DMS53 (cell line): ENCODE measurements around the gene ANKRD31.
"Not testable (repeated sequence)": the region's sequence is repeated elsewhere in the genome, so short reads cannot be mapped to it uniquely, and the experiment has no call there.

ENCODE experiments used
- DNase-seq: peaks from one replicate; lab custom pipeline; 2025; lab: John Stamatoyannopoulos, UW

The ANKRD31 gene, protein sequence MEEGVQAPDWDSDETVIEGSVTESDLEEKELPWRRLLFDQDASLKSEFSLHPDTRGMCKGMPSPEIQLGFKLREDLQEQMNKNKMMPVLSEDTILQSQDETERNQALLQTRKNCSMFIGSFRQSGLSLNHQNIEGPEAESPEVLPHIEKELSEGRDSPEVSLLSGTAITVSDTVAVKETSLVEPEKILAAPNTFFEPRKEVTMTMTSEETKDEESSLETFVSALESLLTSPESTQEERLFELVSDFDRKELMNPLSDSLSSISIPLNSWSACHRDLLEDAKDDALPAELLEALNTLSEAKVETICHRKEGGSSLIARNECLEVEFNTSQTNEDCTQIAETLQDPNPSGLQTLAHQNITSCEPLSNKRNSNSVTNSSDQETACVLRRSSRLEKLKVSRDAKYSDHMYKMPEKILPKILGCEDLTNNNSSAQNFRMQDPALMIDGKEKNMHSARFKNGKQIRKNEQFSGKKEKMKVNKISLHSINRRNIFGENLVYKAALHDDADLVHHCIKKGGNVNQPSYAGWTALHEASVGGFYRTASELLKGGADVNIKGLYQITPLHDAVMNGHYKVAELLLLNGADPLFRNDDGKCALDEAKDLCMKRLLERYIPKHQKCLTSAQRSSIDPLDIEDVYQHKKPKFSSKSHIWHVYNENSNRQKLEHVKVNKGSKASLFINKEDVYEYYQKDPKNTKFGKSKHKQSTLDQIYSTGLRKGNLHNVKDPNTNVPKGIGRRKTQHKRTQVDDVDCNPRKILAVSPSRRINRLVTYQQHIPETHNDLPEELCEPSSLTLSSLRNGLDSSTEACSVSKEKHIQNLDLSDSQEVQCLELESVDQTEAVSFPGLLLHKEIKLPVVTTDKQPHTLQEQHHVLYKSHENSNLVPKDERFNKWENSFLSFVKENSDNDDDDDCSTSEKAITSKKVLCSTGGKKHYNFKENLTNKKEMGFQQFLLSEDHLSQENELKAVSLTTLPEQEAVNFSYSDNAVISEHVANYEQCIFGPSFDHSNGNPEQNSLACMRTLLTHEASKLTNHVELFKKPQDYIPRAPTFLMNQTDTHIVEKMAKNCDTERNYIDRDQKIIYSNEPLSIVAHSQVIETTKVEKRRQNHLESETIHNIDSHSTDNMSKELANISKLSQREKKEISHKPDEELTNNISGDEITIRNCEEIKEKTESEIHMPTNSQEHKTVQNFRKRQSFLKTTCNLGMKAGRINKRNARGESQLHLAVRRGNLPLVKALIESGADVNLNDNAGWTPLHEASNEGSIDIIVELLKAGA (N-terminal part only)

DNA sequence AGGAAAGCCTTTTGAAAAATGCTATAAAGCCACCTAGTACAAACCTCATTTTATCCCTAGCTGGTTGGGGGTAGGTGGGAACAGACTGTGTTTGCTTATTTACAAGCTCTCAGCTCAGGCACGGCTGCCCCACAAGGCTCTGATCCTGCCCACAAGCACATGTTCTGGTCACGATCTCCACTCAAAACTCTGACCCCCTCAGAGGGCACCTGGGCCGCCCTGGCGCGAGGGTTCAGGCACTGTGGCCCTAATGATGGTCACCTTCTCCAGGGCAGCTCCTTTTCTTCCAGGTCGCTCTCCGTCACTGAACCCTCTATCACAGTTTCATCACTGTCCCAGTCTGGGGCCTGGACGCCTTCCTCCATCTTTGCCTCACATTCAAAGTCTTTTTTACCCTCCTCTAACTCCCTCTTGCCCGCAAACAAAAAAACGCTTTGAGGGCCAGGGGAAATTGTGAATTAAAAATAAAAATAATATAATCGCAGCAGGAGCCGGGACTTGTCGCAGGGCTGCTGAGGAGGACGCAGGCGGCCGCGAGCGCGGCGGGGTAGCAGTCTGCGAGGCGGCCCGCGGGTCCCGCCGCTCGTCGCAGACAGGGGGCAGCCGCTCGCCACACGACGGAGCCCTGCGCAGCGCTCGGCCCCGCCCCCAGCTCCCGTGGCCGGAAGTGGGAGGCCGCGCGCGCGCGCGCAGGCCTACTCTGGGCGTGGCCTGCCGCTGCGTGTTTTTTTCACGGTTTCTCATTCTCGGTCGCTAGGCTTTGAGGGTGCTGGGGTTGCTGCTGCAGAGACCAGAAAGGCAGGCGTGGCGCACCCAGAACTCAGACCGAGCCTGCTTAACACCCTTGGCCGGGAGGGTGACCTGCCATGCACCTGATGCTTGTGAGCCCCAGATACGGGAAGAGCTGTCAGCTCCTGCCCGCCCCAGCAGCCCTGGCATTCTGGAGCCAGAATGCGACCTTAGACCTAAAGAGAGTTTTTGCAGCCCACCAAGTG is at the start of gene ANKRD31:
TSS of gene ANKRD31 (minus strand) at position 557 of the 995 bp plus-strand sequence. CDS start at position 365, 192 bp downstream.
- peak; percentile 94 for DNase-seq

DNA sequence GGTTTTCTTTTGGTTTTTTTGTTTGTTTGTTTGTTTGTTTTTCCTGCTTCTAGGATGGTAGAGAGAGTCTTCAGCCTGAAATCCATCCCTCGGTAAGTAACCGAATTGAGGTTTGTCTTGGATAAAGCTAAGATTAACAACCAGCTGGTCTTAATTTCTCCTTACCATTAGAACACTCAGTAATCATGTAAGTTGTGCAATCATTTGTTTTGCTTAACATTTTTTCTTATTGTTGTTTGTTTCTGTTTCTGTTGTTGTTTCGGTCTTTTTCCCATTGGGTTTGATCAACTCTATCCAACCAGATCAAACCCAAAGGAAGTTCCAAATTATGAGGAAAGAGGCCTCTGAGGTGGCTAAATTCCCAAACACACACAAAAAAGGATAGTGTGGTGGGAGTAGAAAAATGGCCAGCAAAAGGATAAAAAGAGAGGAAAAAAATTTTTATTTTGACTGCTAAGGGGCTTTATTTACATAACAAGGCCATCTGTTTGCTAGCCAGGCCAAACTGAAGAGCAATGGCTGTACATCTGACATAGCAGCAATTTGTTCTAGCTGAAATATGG is 49.6 kb upstream of the ANKRD31 start:
- no peak for DNase-seq

DNA sequence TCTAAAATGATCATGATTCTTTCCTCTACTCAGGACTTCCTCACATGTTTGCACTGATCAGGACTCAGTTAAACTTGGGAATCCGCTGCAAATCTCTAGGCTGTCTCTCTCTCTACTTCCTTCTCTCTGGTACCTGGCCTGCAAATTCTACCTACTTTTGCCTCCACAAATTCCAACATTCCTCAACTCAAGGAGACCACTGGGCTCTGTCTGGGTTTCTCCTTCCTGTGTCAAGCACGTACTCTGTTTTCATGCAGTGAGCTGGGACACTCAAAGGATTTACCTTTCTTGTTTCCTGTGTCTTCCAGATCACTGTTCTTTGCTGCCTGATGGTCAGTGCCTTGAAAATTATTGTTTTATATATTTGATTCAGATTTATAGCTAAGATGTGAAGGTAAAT is 45.9 kb upstream of the ANKRD31 start:
- DNase-seq = no peak

DNA sequence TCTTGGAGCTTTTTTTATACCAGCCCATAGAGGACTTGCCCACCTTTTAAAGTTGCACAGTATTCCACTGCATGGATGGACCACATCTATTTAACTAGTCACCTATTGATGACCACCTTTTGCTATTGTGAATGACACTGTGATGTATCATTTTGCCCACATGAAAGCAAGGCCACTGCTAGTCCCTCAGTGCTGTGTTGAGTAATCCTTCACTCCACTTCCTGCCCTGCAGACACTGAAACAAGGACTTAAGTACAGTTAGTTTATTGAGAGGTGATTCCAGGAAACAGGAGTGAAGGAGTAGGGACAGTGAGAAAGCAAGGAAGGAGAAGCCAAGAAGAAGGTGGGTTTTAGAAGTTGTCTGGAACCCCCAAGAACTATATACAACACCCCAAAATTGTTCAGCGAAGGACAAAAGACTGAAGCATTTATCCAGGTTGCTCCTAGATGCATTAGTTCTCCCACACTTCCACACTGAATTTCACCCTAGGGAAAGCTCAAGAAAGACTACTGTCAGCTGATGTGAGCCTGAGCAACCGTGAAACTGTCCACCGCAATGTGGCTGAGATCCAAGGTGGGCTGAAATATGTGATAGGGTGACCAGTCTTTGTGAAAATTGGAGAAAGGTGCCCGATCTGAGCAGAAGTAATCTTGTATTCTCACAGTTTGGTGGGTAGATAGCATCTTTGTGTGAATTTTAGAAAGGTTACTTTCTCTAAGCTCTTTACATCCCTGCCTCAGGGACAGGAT is 45.2 kb upstream of the ANKRD31 start:
- no peak for DNase-seq

DNA sequence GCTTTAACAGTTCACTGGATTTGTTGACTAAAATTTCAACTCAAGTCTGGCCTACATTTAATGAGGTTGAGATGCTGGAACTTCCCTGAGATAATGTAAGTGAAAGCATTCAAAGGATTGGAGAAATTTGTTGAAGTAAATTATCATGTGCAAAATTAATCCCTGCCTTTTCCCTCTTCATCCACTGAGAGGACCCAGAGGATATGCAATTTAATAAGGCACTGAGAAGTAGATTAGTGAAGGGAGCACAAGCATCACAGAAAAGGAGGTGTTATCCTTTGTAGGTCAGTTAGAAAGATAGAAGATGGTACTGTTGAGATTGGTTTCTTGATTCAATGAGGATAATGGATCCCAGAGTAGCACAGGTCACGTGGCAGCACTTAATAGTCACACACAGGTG is 42.6 kb upstream of the ANKRD31 start:
- DNase-seq = no peak

DNA sequence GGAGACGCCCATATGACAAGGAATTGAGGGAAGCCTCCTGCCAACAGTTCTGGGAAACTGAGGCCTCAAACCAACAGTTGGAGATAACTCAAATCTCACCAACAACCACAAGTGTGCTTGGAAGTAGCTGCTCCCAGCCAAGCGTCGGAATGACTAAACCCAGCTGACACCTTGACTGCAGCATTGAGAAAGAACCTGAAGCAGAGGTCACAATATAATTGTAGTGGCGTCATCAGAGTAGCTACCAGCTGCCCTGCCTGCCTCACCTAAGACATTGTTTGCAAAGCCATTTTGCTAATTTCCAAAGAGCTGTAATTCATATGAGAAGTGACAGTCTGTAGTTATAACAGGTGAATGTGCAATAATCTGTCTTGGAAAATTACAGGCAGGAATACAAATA is 40.8 kb upstream of the ANKRD31 start:
- peak; percentile 37 for DNase-seq

DNA sequence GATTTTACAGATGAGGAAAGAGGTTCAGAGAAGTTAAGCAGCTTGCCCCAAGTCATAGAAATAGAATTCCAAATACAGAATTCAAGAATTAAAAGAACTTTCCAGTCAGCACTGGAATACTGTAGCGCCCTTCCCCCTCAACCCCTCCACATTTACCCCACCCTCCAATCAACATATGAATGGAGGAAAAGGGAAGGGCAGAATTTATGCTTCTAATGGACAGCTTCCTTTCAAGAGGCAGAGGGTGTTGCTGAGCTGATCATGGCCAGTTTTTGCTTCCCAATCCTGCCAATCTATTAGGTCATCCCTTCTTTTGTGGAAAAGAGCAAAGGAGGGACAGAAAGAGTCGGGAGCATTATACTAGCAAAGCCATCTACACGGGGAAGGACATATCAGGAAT is 39.1 kb upstream of the ANKRD31 start:
- DNase-seq = no peak

DNA sequence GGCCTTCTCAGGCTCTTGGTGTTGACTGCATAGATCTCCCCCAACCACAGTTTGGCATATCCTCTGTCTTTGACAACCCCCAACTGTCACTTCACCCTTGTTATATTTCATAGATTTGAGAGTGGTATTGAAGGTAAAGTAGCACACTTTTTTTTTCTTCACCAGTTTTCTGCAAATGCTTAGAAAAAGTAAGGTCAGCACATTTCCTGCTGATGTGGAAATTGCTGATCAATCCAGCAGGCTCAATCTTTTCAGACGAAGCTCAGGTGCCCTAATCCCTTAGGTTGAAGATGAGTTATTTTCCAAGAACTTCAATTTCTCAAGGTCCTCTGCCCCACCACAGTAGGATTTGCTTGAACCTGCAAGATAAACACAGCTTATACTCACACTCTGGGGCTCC is 38.5 kb upstream of the ANKRD31 start:
- no peak for DNase-seq

DNA sequence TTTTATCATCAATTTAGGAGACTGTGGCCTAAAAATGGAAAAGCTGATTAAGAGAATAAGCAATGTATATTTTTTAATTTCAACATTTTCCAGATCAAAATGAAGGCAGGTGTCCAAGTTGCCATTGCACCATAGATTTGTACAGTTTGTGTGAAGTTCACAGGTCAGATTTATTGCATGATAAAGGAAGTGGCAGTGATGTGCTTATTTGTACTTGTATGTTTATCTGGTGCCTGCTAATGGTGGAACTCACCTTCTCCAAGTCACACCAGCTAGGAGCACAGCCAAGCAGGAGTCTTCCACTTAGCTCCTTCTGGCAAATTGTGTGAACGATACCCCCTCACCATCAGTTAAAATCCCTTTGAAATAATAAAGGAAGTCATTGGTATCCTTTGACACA is 37.8 kb upstream of the ANKRD31 start:
- no peak for DNase-seq

DNA sequence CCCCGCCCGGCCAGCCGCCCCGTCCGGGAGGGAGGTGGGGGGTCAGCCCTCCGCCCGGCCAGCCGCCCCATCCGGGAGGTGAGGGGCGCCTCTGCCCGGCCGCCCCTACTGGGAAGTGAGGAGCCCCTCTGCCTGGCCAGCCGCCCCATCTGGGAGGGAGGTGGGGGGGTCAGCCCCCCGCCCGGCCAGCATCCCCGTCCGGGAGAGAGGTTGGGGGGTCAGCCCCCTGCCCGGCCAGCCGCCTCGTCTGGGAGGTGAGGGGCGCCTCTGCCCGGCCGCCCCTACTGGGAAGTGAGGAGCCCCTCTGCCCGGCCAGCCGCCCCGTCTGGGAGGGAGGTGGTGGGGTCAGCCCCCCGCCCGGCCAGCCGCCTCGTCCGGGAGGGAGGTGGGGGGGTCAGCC is 33.9 kb upstream of the ANKRD31 start:
- DNase-seq = not testable (repeated sequence)

DNA sequence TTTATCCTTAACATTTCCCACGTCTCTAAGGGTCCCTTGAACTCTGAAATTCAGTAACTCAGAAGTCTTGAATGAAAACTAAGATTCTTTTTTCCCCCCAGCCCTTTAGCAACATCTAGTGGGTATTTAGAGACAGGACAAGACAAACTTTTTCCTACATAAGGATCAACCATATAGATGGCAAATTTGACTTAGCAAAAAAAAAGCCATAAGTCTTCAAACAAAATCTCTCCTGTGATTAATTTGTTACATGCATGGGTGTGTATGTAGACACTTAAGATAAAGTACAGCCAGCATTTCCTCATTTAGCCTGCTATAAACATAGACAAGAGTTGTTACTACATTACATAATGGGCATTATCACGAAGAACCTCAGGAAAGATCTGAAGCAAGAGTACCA is 29.1 kb upstream of the ANKRD31 start:
- DNase-seq = peak; percentile 64

DNA sequence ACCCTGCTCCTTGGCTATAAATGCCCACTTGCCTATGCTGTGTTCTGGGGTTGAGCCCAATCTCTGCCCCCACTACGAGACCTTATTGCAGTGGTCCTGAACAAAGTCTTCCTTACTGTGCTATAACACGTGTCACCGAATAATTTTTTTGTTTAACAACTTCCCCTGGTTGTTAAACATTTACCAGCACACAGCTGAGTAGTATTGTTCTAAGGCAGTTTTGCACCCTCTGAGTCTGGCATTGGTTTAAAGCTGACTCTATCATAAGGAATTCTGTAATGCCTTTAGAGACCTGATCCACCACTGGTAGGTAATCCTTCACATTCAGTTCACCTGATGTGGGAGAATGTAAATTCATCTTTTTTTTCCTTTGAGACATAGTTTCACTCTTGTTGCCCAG is 25.6 kb upstream of the ANKRD31 start:
- peak; percentile 14 for DNase-seq

DNA sequence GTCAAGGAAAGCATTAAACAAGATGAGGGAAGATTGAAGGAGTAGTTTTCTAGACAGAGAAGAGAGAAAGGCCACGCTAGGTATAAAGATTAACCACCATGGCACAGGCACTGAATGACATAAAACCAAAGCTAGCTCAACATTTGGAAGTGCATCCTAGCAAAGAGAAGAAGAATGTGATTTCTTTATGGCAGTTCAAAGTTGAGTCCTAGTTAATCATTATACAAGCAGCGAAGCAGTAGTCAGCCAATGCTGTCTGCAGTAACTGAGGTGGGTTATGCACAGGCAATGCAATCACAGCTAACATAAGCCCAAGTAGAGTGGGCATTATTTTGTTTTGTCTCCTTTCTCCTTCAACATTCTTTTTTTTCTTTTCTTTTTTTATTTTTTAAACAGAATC is 24.0 kb upstream of the ANKRD31 start:
- DNase-seq = peak; percentile 33

DNA sequence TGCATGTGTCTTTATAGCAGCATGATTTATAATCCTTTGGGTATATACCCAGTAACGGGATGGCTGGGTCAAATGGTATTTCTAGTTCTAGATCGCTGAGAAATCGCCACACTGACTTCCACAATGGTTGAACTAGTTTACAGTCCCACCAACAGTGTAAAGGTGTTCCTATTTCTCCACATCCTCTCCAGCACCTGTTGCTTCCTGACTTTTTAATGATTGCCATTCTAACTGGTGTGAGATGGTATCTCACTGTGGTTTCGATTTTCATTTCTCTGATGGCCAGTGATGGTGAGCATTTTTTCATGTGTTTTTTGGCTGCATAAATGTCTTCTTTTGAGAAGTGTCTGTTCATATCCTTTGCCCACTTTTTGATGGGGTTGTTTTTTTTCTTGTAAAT is 13.8 kb upstream of the ANKRD31 start:
- not testable (repeated sequence) for DNase-seq

DNA sequence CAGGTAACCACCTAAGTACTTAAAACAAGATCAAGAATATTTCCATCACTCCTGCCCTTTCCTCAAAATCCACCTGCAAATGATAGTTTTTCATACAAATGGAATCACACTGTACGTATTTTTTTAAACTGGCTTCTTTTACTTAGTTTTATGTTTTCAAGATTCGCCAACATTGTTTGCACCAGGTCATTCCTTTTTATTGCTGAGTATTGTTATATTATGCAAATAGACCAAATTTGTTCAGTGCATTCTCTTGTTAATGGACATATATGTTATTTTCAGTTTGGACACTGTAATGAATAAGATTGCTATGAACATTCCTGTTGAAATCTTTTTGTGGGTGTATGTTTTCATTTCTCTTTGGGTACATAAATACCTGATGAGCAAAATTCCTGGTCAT is 8.3 kb upstream of the ANKRD31 start:
- no peak for DNase-seq

DNA sequence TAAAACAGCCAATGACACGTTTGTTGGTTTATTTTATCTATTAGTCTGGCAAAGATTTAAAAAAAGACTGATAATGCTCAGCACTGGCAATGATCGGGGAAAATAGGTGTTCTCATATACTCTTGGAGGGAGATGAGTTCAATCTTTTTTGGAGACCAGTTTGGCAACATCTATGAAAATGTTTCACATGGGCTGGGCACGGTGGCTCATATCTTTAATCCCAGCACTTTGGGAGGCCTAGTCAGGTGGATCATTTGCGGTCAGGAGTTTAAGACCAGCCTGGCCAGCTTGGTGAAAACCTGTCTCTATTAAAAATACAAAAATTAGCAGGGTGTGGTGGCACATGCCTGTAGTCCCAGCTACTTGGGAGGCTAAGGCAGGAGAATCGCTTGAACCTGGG is 6.8 kb upstream of the ANKRD31 start:
- DNase-seq = no peak

DNA sequence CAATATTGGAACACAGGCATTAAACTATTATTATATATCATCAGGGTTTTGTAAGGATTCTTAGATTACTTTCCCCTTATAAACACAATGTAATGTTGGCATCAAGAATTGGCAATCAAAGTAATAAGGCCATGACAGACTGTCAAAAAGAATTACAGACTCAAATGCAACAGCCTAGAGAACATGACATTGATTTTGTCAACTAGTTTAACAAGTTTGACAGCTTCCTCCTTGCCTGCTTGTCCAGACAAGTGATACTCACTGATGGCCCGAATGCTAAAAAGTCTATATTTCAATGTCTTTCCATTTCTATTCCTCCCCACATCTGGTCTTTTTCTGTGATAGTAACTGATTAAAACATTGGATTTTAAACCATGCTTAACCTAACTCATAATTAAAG is 6.4 kb upstream of the ANKRD31 start:
- DNase-seq = peak; percentile 62

DNA sequence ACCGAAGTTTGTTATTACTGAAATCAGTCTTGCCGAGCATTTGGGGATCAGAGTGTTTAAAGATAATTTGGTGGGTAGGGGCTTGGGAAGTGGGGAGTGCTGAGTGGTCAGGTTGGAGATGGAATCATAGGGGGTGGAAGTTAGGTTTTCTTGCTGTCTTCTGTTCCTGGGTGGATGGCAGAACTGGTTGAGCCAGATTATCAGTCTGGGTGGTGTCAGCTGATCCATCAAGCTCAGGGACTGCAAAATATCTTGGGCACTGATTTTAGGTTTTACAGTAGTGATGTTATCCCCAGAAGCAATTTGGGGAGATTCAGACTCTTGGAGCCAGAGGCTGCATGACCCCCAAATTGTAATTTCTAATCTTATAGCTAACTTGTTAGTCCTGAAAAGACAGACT is 5.4 kb upstream of the ANKRD31 start:
- peak; percentile 27 for DNase-seq

DNA sequence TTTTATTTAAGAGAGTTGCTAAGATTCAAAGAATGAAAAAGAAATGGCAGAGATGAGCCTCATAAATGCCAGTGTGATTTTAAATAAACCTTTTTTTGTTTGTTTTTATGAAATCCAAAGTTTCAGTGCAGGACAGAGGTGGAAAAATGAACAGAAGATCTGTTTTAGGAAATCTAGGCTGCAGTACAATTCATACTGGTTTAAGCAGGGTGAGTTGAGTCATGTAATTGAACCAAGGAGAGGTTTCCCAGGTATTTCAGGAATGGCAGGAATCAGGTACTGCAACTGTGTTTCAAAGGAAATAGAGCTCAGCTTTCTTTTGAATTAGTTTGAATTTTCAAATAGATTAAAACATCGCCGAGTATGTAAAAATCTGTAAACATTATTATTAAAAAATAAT is 3.0 kb upstream of the ANKRD31 start:
- DNase-seq = peak; percentile 36

DNA sequence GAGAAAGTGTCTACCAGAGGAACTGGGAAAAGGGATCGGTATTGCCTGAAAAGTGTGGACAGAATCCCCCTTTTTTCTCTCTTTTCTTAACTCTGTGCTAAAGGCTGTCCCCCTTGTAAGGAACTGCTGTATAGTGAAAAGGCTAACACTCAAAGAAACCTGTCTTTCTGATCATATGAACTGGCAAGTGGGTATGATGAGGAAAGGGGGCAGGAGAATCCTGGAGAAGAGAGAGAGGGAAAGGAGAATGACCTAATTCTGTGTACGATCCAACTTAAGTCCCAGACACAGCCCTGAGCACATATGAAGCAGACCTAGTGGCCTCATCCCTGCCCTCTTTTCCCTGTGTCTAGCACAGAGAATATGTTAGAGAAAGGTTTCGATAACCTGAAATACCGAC is 967 bp downstream of the ANKRD31 start:
- peak; percentile 40 for DNase-seq
